Endothelial cell of umbilical vein (primary cell): ENCODE data around the gene FKBP6. TPM values are rescaled to one million over a fixed set of nuclear protein-coding genes. Genes with fewer than 3 reads are reported as not detected.

Experiments
- BruUV-seq: library from RNA; stranded (reverse); fragments of 400-500 nt; replicated peaks from 2 replicates; lab custom pipeline; 2021; lab: Mats Ljungman, UMichigan
- CTCF ChIA-PET: fragments of 300-600, 350-600 bp; sonication (Branson Sonifier 250); formaldehyde crosslinking; loops from one replicate; lab custom pipeline; 2021; ENCODE audit warnings: antibody characterized with exemption, inconsistent platforms; lab: Charles Lee
- POLR2A ChIA-PET: fragments of 300-600, 350-600 bp; sonication (Branson Sonifier 250); formaldehyde crosslinking; loops from one replicate; lab custom pipeline; 2021; ENCODE audit warnings: antibody characterized with exemption, inconsistent platforms; lab: Charles Lee
- DNase-seq: peaks from one replicate; pipeline ENCODE4 v3.0.0-alpha.2; 2011; ENCODE audit warnings: low read depth, low spot score
- FAIRE-seq: peaks from 2 replicates; lab custom pipeline; 2011; peaks lifted over from hg19 to GRCh38; lab: Jason Lieb, UNC
- H2AFZ ChIP-seq: 2 replicates; pipeline ENCODE4 v1.6.0; 2012; ENCODE audit warnings: low read depth, low read length, control low read depth, inconsistent platforms
- H3K27ac ChIP-seq: 2 replicates; pipeline ENCODE4 v1.5.1; 2011; ENCODE audit warnings: low read depth, mild to moderate bottlenecking, control low read depth, low read length, moderate library complexity; ENCODE audit not compliant: insufficient read depth
- H3K27me3 ChIP-seq, 2 experiments: 2 replicates each; pipeline versions ENCODE4 v1.6.0 to v1.6.1; 2011; ENCODE audit warnings: low read length in 2 of 2, mixed read lengths in 1 of 2; ENCODE audit not compliant: control insufficient read depth in 2 of 2, insufficient read depth in 2 of 2
- H3K36me3 ChIP-seq, 2 experiments: 2 replicates in 1 of 2; 3 replicates in 1 of 2; pipeline ENCODE4 v1.5.1; 2011; ENCODE audit warnings: low read length in 2 of 2, mild to moderate bottlenecking in 1 of 2, moderate library complexity in 1 of 2; ENCODE audit not compliant: control insufficient read depth in 2 of 2, insufficient read depth in 2 of 2; ENCODE audit errors: extremely low read depth in 1 of 2
- H3K4me1 ChIP-seq: 3 replicates; pipeline ENCODE4 v1.5.1; 2011; ENCODE audit warnings: mild to moderate bottlenecking, low read length; ENCODE audit not compliant: control insufficient read depth, insufficient read depth; ENCODE audit errors: extremely low read depth
- H3K4me2 ChIP-seq: 2 replicates; pipeline ENCODE4 v1.6.1; 2011; ENCODE audit warnings: low read length, control low read depth, mixed read lengths; ENCODE audit not compliant: insufficient read depth
- H3K4me3 ChIP-seq, 3 experiments: fragments of 200-600 bp in 1 of 3; sonication (generic), shearing (Covaris generic) in 1 of 3; replicated peaks in 1 of 3; 2 replicates each; pipeline ENCODE4 v1.5.1; 2011 to 2016; ENCODE audit warnings: control low read depth in 3 of 3, low read length in 3 of 3, mild to moderate bottlenecking in 2 of 3, inconsistent platforms in 1 of 3, low read depth in 1 of 3, moderate library complexity in 1 of 3; ENCODE audit not compliant: insufficient read depth in 1 of 3
- H3K79me2 ChIP-seq: 2 replicates; pipeline ENCODE4 v1.6.0; 2012; ENCODE audit warnings: low read length, inconsistent platforms; ENCODE audit not compliant: control insufficient read depth, insufficient read depth
- H3K9ac ChIP-seq: replicated peaks from 2 replicates; pipeline ENCODE3; 2011; ENCODE audit warnings: low read length, control low read depth; ENCODE audit not compliant: insufficient read depth; ENCODE audit errors: extremely low read depth
- H3K9me1 ChIP-seq: replicated peaks from 3 replicates; pipeline ENCODE4 v1.6.0; 2011; ENCODE audit warnings: mild to moderate bottlenecking, low read length; ENCODE audit not compliant: control insufficient read depth, insufficient read depth; ENCODE audit errors: extremely low read depth
- H3K9me3 ChIP-seq: replicated peaks from 2 replicates; pipeline ENCODE4 v1.5.1; 2012; ENCODE audit warnings: low read length, inconsistent platforms; ENCODE audit not compliant: control insufficient read depth, insufficient read depth
- H4K20me1 ChIP-seq: replicated peaks from 2 replicates; pipeline ENCODE3; 2011; ENCODE audit warnings: mild to moderate bottlenecking, low read length; ENCODE audit not compliant: control insufficient read depth, insufficient read depth; ENCODE audit errors: extremely low read depth
- EZH2 ChIP-seq: IDR thresholded peaks from 2 replicates; pipeline ENCODE4 v1.6.1; 2012; ENCODE audit warnings: borderline replicate concordance, low read depth, mild to moderate bottlenecking, moderate library complexity, low read length, inconsistent platforms; ENCODE audit not compliant: severe bottlenecking
- FOS ChIP-seq: IDR thresholded peaks from 2 replicates; pipeline ENCODE4 v1.6.1; 2011; ENCODE audit warnings: mild to moderate bottlenecking, low read length, moderate library complexity, borderline replicate concordance; ENCODE audit not compliant: insufficient read depth
- GATA2 ChIP-seq: IDR thresholded peaks from 2 replicates; pipeline ENCODE4 v1.7.0; 2011; ENCODE audit warnings: low read depth, mild to moderate bottlenecking, moderate library complexity, mixed read lengths, low read length; ENCODE audit not compliant: insufficient read length, insufficient read depth
- JUN ChIP-seq: IDR thresholded peaks from 2 replicates; pipeline ENCODE4 v1.6.1; 2011; ENCODE audit warnings: borderline replicate concordance, low read depth; ENCODE audit not compliant: insufficient read length, insufficient read depth
- MYC ChIP-seq: IDR thresholded peaks from one replicate; pipeline ENCODE4 v1.6.1; 2011; ENCODE audit warnings: mild to moderate bottlenecking, low read depth, low read length
- POLR2A ChIP-seq: IDR thresholded peaks from 2 replicates; pipeline ENCODE4 v1.6.1; 2012; ENCODE audit warnings: low read depth, mild to moderate bottlenecking, control low read depth, low read length
- POLR2AphosphoS5 ChIP-seq: IDR thresholded peaks from 2 replicates; pipeline ENCODE4 v1.6.1; 2012; ENCODE audit warnings: low read depth, mild to moderate bottlenecking, control low read depth, low read length, moderate library complexity; ENCODE audit not compliant: insufficient read depth
- dilution Hi-C: fragments of 300-500 bp; cut with MboI; formaldehyde crosslinking; loops from one replicate; pipeline ENCODE4 v1.15.0; 2019; ENCODE audit warnings: low sequenced_read_pairs; ENCODE audit not compliant: extremely low pct_ligation_motif_present
- intact Hi-C: fragments of 100-400 bp; cut with micrococcal nuclease; formaldehyde crosslinking; loops from one replicate; pipeline ENCODE4 v1.10.0; 2022
- polyA plus RNA-seq, 4 experiments: library from polyadenylated mRNA; depleted of rRNA in 3 of 4; stranded (reverse) in 3 of 4; unstranded in 1 of 4; fragments of >200 nt; gene quantifications; 2 replicates each; pipeline versions ENCODE4 v1.2.1 to v1.2.3, GENCODE V29; 2011 to 2012; ENCODE audit warnings: missing spikeins in 1 of 4
- total RNA-seq: library from RNA; stranded (reverse); gene quantifications from 2 replicates; pipeline ENCODE4 v1.2.3, GENCODE V29; 2021
- TF ChIP-seq, protein P1 (sequence below), 2 donors: IDR thresholded peaks; 1 replicate in 1 of 2; 2 replicates in 1 of 2; pipeline ENCODE4 v1.5.1; 2011; ENCODE audit warnings: low read length in 2 of 2, mild to moderate bottlenecking in 2 of 2, moderate library complexity in 2 of 2, control low read depth in 1 of 2, inconsistent platforms in 1 of 2, low read depth in 1 of 2; ENCODE audit not compliant: insufficient read depth in 1 of 2; ENCODE audit errors: extremely low read depth in 1 of 2
- TF ChIP-seq, protein P2 (sequence below): IDR thresholded peaks from 2 replicates; pipeline ENCODE4 v1.6.1; 2011; ENCODE audit not compliant: insufficient read depth, insufficient read length

Gene FKBP6
- total and polyA plus RNA-seq, 2 donors (not counting 3 experiments of a cell fraction or from before 2014, with no cell fraction given), result 0.04 TPM; not detected in 1

DNA sequence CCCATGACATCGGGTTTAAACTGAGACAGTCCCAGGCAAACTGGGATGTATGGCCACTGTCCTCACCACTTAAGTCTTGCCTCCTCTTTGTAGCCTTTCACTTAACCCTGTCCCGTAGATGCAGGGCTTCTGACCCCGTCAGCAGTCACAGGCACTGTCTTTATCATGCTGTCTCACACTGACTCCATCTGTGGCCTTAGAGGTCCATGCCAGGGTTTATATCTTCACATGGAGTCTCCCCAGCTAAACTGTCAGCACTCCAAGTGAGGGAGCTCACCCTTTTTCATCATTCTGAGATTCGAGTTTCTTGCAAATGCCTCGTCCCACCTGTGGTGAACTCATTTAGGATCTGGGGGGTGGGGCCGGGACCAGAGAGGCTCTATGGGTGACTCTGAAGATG lies 2.8 kb downstream of the FKBP6 start:
- FAIRE-seq, result no peak
- Histone ChIP-seq H3K27me3 (peaks cover 13 to 16% of the 10 kb centered on the region in 2 experiments), H3K9me1 (no peaks in the 10 kb centered on the region), H2AFZ (no peak overlapping the region), H4K20me1 (no peaks in the 10 kb centered on the region), H3K4me3 (no peak overlapping the region), H3K4me1 (peaks cover 2% of the 10 kb centered on the region), H3K9me3 (no peaks in the 10 kb centered on the region), H3K27ac (no peak overlapping the region), H3K79me2 (no peaks in the 10 kb centered on the region), H3K4me2 (no peak overlapping the region), H3K9ac (no peak overlapping the region), H3K36me3 (no peaks in the 10 kb centered on the region)
- dilution Hi-C loops, result no loop called here
- BruUV-seq, result no TSS peak
- DNase-seq, result no peak
- ChIA-PET CTCF (interaction anchor here (1.6 to 1.8 kb wide), 2 partner anchors 12 to 120 kb away, joined by 3 to 9 read pairs; no protein-coding TSS in a partner anchor), POLR2A (no interaction called here)
- intact Hi-C loops, result no loop called here
- TF ChIP-seq, protein P1, sequence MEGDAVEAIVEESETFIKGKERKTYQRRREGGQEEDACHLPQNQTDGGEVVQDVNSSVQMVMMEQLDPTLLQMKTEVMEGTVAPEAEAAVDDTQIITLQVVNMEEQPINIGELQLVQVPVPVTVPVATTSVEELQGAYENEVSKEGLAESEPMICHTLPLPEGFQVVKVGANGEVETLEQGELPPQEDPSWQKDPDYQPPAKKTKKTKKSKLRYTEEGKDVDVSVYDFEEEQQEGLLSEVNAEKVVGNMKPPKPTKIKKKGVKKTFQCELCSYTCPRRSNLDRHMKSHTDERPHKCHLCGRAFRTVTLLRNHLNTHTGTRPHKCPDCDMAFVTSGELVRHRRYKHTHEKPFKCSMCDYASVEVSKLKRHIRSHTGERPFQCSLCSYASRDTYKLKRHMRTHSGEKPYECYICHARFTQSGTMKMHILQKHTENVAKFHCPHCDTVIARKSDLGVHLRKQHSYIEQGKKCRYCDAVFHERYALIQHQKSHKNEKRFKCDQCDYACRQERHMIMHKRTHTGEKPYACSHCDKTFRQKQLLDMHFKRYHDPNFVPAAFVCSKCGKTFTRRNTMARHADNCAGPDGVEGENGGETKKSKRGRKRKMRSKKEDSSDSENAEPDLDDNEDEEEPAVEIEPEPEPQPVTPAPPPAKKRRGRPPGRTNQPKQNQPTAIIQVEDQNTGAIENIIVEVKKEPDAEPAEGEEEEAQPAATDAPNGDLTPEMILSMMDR (IDR thresholded peaks at IDR 0.05; ENCODE audit: extremely low read depth in 1 of 2, insufficient read depth in 1 of 2, low read depth in 1 of 2, low read length in 2 of 2), result no peak
- TF ChIP-seq POLR2A (no peak), JUN (no peak), FOS (no peak), POLR2AphosphoS5 (no peak), EZH2 (no peak), MYC (no peak), GATA2 (no peak)
- TF ChIP-seq, protein P2, sequence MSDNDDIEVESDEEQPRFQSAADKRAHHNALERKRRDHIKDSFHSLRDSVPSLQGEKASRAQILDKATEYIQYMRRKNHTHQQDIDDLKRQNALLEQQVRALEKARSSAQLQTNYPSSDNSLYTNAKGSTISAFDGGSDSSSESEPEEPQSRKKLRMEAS, result no peak
